Measurements from ENCODE around the gene PARN. TPM values are rescaled to one million over a fixed set of nuclear protein-coding genes. Genes with fewer than 3 reads are reported as not detected.
"Not testable (repeated sequence)": the region's sequence is repeated elsewhere in the genome, so short reads cannot be mapped to it uniquely, and the experiment has no call there.

PARN gene
- total RNA-seq, 2 donors from 2014 or later = 29.0 to 31.6 TPM

DNA sequence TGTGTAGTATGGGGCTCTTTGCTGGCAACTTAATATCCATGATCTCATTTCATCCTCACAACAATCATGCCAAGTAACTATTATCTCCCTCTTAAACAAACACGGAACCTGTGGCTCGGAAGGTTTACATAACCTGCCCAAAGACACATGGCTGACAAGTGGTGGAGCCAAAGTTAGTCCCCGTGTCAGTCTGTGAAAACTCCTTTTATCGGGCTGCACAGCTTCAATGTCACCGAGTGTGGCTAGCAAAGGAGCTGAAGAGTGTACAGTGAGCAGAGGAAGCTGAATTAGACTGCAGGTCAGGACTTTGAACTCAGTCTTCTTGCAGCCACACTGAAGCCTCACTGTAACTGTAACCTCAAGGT lies 80.3 kb downstream of the PARN start:
- no peaks in the 10 kb centered on the region for H3K27me3 Mint-ChIP-seq
- no peaks in the 10 kb centered on the region for H3K9me3 ChIP-seq (ENCODE audit: control insufficient read depth, low read length, poor library complexity, severe bottlenecking)
- H3K27ac Mint-ChIP-seq = no peak overlapping the region
- H3K36me3 Mint-ChIP-seq (ENCODE audit: low read depth) = peaks cover 10% of the 10 kb centered on the region
- DNase-seq = no peak
- no peak for ATAC-seq
- no peak overlapping the region for H3K4me3 Mint-ChIP-seq
- peaks cover 3% of the 10 kb centered on the region for H3K4me1 Mint-ChIP-seq

DNA sequence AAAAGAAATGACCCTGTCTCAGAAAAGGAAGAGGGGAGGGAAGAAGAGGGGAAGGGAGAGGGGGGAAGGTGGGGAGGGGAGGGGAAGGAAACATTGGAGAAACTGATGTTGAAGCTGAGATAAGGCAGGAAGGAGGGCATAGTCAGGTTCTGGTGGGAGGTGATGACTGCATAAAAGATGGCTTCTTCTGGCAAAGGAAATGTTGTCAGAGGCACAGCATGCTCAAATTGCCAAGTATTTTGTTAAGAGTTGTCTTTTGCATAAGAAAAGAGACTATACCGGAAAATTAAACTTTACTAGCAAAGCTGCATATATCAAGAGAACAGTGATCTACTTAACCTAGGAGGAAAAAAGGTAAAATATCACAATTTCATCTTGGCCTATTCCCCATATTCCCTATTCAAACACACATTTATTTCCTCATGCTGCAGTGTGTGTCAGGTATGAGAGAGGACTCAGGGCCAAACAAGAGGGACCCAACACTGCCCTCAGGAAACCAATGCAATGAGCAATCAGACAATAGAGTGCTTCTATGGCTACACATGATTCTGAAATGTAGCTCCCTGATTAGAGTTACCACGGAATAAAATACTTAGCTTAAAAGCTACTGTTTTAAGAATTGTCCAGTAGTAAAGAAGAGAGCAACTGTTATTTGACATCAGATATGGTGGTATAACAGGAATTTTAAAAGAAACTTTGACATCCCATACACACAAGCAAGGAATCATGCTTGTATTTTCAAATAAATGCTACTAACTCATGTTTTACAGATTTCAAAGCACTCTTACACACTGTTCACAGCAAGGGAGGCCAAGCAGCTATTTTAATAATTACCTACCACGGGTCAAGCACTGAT lies 80.9 kb downstream of the PARN start:
- no peaks in the 10 kb centered on the region for H3K9me3 ChIP-seq (ENCODE audit: control insufficient read depth, low read length, poor library complexity, severe bottlenecking)
- Mint-ChIP-seq H3K27ac (no peak overlapping the region), H3K36me3 (ENCODE audit: low read depth) (peaks cover 10% of the 10 kb centered on the region), H3K4me3 (peak overlapping the region; percentile 7), H3K4me1 (peaks cover 2% of the 10 kb centered on the region), H3K27me3 (no peaks in the 10 kb centered on the region)
- no peak for DNase-seq
- no peak for ATAC-seq

DNA sequence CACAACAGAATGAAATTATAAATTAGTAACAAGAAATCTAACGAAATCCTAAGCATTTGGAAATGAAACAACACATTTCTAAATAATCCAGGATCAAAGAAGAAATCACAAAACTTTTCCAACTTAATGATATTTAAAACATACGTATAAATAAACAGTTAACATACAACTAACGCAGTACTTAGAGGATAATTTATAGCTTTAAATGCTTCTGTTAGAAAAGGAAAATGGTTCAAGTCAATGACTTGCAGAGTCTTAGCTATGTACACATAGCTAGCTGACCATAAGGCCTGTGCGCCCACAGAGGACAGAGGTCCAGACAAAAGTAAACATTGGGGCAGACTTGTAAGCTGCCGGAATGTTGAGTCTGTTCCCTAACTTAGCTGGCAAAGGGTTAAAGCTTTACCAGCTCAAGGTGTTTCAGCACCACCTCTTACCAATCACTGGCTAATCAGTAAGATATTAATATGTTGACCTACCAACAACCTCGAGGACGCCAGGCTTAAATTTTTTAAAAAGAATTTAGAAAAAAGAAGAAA lies 84.6 kb downstream of the PARN start:
- H3K27ac Mint-ChIP-seq = no peak overlapping the region
- no peaks in the 10 kb centered on the region for H3K9me3 ChIP-seq (ENCODE audit: control insufficient read depth, low read length, poor library complexity, severe bottlenecking)
- no peaks in the 10 kb centered on the region for H3K27me3 Mint-ChIP-seq
- H3K36me3 Mint-ChIP-seq (ENCODE audit: low read depth) = peaks cover 18% of the 10 kb centered on the region
- no peak for DNase-seq
- H3K4me3 Mint-ChIP-seq = no peak overlapping the region
- no peak for ATAC-seq
- peaks cover 2% of the 10 kb centered on the region for H3K4me1 Mint-ChIP-seq

DNA sequence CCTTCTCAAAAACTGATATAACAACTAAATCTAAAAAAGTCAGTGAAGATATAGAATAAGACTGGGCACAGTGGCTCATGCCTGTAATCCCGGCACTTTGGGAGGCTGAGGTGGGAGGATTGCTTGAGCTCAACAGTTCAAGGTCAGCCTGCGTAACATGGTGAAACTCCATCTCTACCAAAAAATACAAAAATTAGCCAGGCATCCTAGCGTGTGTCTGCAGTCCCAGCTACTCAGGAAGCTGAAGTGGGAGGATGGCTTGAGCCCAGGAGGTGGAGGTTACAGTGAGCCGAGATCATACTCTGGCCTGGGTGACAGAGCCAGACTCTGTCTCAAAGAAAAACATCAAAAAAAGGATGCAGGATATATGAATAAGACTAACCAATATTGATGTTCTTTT lies 85.2 kb downstream of the PARN start:
- not testable (repeated sequence) for H3K4me3 Mint-ChIP-seq; DNase-seq; H3K27ac Mint-ChIP-seq; H3K4me1 Mint-ChIP-seq; ATAC-seq; H3K27me3 Mint-ChIP-seq; H3K9me3 ChIP-seq (ENCODE audit: control insufficient read depth, low read length, poor library complexity, severe bottlenecking)
- peaks cover 18% of the 10 kb centered on the region for H3K36me3 Mint-ChIP-seq (ENCODE audit: low read depth)

DNA sequence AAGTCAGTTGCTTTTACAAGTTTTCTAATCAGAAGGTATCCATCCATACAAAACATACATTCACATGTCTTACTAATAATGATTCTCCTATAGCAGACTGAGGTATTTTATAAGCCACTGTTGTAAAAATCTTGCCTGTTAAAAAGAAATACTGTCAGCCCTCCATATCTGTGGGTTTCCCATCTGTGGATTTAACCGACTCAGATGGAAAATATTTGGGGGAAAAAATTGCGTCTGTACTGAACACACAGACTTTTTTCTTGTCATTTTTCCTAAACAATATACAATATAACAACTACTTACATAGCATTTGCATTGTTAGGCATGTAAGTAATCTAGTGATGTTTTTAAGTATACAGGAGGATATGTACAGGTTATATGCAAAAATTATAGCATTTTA lies 90.4 kb downstream of the PARN start:
- DNase-seq (no peak), ATAC-seq (no peak)
- H3K4me1 Mint-ChIP-seq = peaks cover 8% of the 10 kb centered on the region
- H3K4me3 Mint-ChIP-seq = no peak overlapping the region
- H3K27ac Mint-ChIP-seq = no peak overlapping the region
- no peaks in the 10 kb centered on the region for H3K27me3 Mint-ChIP-seq
- peaks cover 10% of the 10 kb centered on the region for H3K36me3 Mint-ChIP-seq (ENCODE audit: low read depth)
- H3K9me3 ChIP-seq (ENCODE audit: control insufficient read depth, low read length, poor library complexity, severe bottlenecking) = no peaks in the 10 kb centered on the region

DNA sequence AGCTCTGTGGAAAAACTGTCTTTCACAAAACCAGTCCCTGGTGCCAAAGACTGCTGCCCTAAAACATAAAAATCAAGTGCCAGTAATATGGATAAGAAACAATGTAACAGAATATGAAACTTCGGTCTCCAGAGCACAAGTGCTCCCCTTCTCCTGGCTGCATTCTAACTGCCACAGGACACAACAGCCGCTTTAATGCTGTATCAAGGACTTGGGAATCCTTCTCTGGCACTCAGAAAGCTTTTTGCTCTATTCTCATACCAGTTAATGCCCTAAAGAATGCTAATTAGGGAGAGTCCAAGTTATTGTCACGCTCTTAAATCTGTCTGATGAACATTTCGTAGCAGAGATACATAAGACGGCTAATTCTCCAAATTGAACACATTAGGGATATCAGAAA lies 90.9 kb downstream of the PARN start:
- no peaks in the 10 kb centered on the region for H3K9me3 ChIP-seq (ENCODE audit: control insufficient read depth, low read length, poor library complexity, severe bottlenecking)
- H3K4me1 Mint-ChIP-seq = peaks cover 8% of the 10 kb centered on the region
- no peak overlapping the region for H3K4me3 Mint-ChIP-seq
- DNase-seq = no peak
- peaks cover 10% of the 10 kb centered on the region for H3K36me3 Mint-ChIP-seq (ENCODE audit: low read depth)
- H3K27me3 Mint-ChIP-seq = no peaks in the 10 kb centered on the region
- no peak overlapping the region for H3K27ac Mint-ChIP-seq
- no peak for ATAC-seq

DNA sequence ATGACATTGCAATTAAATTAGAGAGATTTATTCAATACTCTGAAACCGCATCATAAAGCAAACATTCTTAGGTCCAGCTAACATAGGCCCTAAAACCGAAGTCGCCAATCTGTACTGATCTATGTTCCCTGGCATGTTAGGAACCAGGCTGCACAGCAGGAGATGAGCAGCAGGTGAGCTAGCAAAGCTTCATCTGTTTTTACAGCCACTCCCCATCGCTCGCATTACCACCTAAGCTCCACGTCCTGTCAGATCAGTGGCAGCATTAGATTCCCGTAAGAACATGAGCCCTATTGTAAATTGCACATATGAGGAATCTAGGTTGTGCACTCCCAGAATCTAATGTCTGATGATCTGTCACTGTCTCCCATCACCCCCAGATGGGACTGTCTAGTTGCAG lies 91.5 kb downstream of the PARN start:
- H3K4me1 Mint-ChIP-seq = peaks cover 8% of the 10 kb centered on the region
- H3K27ac Mint-ChIP-seq = no peak overlapping the region
- peaks cover 9% of the 10 kb centered on the region for H3K36me3 Mint-ChIP-seq (ENCODE audit: low read depth)
- no peak overlapping the region for H3K4me3 Mint-ChIP-seq
- H3K9me3 ChIP-seq (ENCODE audit: control insufficient read depth, low read length, poor library complexity, severe bottlenecking) = no peaks in the 10 kb centered on the region
- no peak for DNase-seq
- H3K27me3 Mint-ChIP-seq = no peaks in the 10 kb centered on the region
- ATAC-seq = no peak

DNA sequence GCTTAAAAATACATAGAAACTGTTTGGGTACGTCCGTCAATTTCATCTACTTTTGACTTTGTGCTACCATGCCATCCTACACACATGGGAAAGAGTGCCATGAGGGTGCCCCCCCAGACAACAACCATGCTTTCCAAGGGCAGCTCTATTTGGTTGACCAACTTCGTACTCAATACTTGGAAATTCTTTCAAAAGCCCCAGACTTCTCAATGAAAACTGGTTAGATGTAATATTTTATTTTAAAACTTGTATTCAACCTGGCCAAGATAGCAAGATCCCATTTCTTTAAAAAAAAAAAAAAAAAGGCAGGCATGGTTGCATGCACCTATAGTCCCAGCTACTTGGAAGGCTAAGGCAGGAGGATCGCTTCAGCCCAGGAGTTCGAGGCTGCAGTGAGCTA lies 98.4 kb downstream of the PARN start:
- Mint-ChIP-seq H3K27me3 (no peaks in the 10 kb centered on the region), H3K4me1 (peaks cover 11% of the 10 kb centered on the region), H3K27ac (no peak overlapping the region), H3K36me3 (ENCODE audit: low read depth) (peaks cover 3% of the 10 kb centered on the region), H3K4me3 (no peak overlapping the region)
- DNase-seq (no peak), ATAC-seq (no peak)
- no peaks in the 10 kb centered on the region for H3K9me3 ChIP-seq (ENCODE audit: control insufficient read depth, low read length, poor library complexity, severe bottlenecking)

DNA sequence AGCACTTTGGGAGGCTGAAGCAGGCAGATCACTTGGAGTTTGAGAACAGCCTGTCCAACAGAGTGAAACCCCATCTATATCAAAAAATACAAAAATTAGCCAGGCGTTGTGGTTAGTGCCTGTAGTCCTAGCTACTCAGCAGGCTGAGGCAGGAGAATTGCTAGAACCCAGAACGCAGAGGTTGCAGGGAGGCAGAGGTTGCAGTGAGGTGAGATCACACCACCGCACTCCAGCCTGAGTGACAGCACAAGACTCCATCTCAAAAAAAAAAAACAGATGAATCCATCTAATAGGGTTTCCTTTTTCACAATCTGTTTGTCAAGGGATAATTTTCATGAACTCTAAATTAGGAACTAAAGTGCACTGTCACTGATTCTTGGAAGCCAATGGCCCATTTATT lies 99.0 kb downstream of the PARN start:
- ATAC-seq = no peak
- H3K27ac Mint-ChIP-seq = no peak overlapping the region
- no peak for DNase-seq
- peaks cover 11% of the 10 kb centered on the region for H3K4me1 Mint-ChIP-seq
- no peak overlapping the region for H3K4me3 Mint-ChIP-seq
- no peaks in the 10 kb centered on the region for H3K27me3 Mint-ChIP-seq
- peaks cover 3% of the 10 kb centered on the region for H3K36me3 Mint-ChIP-seq (ENCODE audit: low read depth)
- no peaks in the 10 kb centered on the region for H3K9me3 ChIP-seq (ENCODE audit: control insufficient read depth, low read length, poor library complexity, severe bottlenecking)

DNA sequence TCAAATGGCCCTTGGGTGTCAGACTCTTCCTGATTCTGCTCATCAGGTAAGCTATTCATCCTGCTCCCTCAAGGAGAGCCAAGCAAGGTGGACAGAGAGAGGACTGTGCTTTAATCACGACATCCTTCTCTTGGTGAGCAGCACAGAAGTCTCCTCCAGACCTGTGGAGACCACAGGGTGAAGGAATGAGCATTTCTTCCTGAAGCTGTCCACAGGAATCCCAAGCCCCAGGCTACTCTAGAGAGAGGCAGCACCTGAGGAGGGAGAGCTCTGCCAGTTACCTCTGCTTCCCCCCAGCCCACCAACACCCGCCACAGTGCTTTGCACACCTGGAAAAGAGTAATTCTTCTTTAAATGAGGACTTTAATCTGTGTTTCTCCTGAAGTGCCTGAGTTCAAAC lies 100.0 kb downstream of the PARN start:
- Mint-ChIP-seq H3K36me3 (ENCODE audit: low read depth) (peaks cover 3% of the 10 kb centered on the region), H3K4me1 (peaks cover 14% of the 10 kb centered on the region), H3K4me3 (no peak overlapping the region), H3K27ac (no peak overlapping the region), H3K27me3 (no peaks in the 10 kb centered on the region)
- no peak for DNase-seq
- ATAC-seq = no peak
- no peaks in the 10 kb centered on the region for H3K9me3 ChIP-seq (ENCODE audit: control insufficient read depth, low read length, poor library complexity, severe bottlenecking)

DNA sequence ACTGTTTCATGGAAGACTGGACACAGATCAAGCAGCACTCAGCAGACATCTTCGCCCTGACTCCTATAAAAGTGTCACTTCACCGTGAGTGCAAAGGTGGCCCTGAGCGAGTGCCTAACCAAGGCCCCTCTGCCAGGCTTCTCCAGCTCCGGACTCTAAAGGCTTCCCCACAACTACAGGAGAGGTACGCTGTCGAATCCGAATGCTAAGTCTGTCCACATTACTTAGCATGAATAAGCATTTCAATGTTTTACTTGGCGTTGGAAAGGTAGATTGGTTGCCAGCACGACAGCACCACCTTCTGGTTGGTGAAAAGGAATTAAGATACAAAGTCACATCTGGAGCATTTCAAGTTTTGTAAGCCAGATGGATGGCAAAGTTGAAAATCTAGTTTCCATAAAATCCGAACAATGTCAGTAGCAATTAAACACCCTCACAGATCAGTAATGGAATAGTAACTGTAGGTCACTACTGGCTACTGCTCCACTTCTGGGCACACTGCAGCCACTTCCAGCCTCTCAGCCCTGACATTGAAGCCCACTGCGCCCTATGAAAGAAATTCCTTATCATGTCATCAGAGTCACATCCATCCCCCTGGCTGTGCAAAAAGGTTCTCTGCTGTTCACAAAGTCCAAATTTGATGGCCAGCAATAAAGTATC lies 100.9 kb downstream of the PARN start:
- ATAC-seq = no peak
- peaks cover 3% of the 10 kb centered on the region for H3K36me3 Mint-ChIP-seq (ENCODE audit: low read depth)

DNA sequence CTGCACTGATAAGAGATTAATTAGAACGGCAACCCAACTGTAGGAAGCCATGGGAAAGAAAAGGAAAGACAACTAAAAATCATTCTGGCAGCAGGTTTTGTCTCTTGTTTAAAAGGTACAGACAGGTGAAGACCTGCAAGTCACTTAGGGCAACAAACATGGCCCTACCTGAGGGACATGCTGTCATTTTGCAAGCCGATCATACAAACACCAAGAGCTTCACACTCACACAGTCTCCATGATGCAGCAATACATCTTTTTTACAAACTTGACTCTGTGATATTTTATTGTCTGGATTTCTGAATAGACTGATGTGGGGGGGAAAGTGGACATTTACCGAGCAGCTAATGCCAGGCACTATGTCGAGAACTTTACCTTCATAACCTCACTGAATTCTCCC lies 101.8 kb downstream of the PARN start:
- H3K9me3 ChIP-seq (ENCODE audit: control insufficient read depth, low read length, poor library complexity, severe bottlenecking) = no peaks in the 10 kb centered on the region
- H3K27me3 Mint-ChIP-seq = no peaks in the 10 kb centered on the region
- H3K36me3 Mint-ChIP-seq (ENCODE audit: low read depth) = no peaks in the 10 kb centered on the region
- DNase-seq (no peak), ATAC-seq (no peak)
- peaks cover 21% of the 10 kb centered on the region for H3K4me1 Mint-ChIP-seq
- H3K27ac Mint-ChIP-seq = no peak overlapping the region
- H3K4me3 Mint-ChIP-seq = no peak overlapping the region

More for the DNA sequence above, 100.9 kb downstream of the PARN start:
- H3K9me3 ChIP-seq (ENCODE audit: control insufficient read depth, low read length, poor library complexity, severe bottlenecking) = no peaks in the 10 kb centered on the region
- H3K4me3 Mint-ChIP-seq = no peak overlapping the region
- H3K27me3 Mint-ChIP-seq = no peaks in the 10 kb centered on the region
- peaks cover 15% of the 10 kb centered on the region for H3K4me1 Mint-ChIP-seq
- H3K27ac Mint-ChIP-seq = no peak overlapping the region
- peak in 1 of 3 donors; percentile 12 for DNase-seq

DNA sequence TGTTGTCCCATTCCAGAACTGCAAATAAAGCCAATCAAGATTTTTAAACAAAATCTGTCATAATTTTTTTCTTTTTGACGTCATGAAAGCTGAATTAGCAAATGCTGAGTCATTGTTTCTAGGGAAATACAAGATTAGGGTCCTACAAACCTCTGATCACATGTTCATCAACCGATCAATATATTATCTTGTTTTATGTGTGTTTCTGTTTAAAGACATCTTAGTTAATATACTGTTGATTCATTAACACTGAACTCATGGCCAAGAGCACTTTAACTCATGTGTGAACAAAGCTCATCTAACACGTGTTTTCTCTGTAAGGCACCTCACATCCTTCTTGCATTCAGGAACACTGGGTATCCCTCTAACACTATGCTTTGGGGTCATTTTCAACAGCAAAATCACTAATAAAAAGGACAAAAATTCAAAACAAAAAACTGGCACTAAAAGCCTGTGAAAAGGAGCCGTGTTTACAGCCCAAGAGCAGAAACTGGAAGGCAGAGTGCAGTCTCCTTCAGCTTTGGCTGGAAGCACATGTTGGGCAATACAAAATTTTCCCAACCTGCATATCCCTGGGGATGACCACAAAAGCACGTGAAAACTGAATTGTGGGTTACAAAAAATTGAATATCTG lies 102.5 kb downstream of the PARN start:
- H3K27ac Mint-ChIP-seq = peak overlapping the region; percentile 49
- ATAC-seq = no peak
- no peaks in the 10 kb centered on the region for H3K36me3 Mint-ChIP-seq (ENCODE audit: low read depth)
- H3K4me1 Mint-ChIP-seq = peaks cover 29% of the 10 kb centered on the region
- no peak for DNase-seq
- no peak overlapping the region for H3K4me3 Mint-ChIP-seq
- no peaks in the 10 kb centered on the region for H3K9me3 ChIP-seq (ENCODE audit: control insufficient read depth, low read length, poor library complexity, severe bottlenecking)
- H3K27me3 Mint-ChIP-seq = no peaks in the 10 kb centered on the region

All from T-helper 17 cell (primary cell).